Gastroesophageal sphincter (tissue), 4 donors: ENCODE measurements around the gene KCNE4. TPM values are rescaled to one million over a fixed set of nuclear protein-coding genes. Genes with fewer than 3 reads are reported as not detected.

Source experiments
- ATAC-seq: fragments of 150-250 bp; one replicate; pipeline ENCODE4 v1.9.1; 2016; ENCODE audit warnings: mild to moderate bottlenecking, moderate library complexity
- H3K27ac ChIP-seq, 4 donors: fragments of 200-600 bp; sonication (generic) in 3 of 4; 1 replicate in 3 of 4; 2 replicates in 1 of 4; pipeline ENCODE4 v1.5.1; 2016 to 2019
- H3K27me3 ChIP-seq: fragments of 200-600 bp; sonication (generic); one replicate; pipeline ENCODE4 v1.5.1; 2019
- H3K36me3 ChIP-seq, 2 donors: fragments of 200-600 bp; sonication (generic); one replicate each; pipeline ENCODE4 v1.5.1; 2019; ENCODE audit warnings: control low read depth in 1 of 2
- H3K4me1 ChIP-seq, 3 donors: fragments of 200-600 bp; sonication (generic); 1 replicate in 2 of 3; 2 replicates in 1 of 3; pipeline ENCODE4 v1.5.1; 2016 to 2019; ENCODE audit warnings: control low read depth in 2 of 3
- H3K4me3 ChIP-seq, 2 donors: fragments of 200-600 bp; sonication (generic); one replicate each; pipeline ENCODE4 v1.5.1; 2019; ENCODE audit warnings: mild to moderate bottlenecking in 1 of 2, moderate library complexity in 1 of 2
- H3K9me3 ChIP-seq, 3 donors: fragments of 200-600 bp; sonication (generic); one replicate each; pipeline ENCODE4 v1.5.1; 2017 to 2019; ENCODE audit warnings: control low read depth in 2 of 3
- CTCF ChIP-seq, 4 experiments: fragments of 200-600 bp in 2 of 4; fragments of 450-650 bp in 2 of 4; sonication (generic) in 1 of 4; IDR thresholded peaks; one replicate each; pipeline ENCODE4 v1.5.1; 2017 to 2019; ENCODE audit warnings: antibody characterized with exemption in 4 of 4, mild to moderate bottlenecking in 2 of 4, moderate library complexity in 2 of 4
- EP300 ChIP-seq: sonication (generic); formaldehyde crosslinking; IDR thresholded peaks from one replicate; pipeline ENCODE4 v1.6.1; 2017; ENCODE audit warnings: antibody characterized with exemption, mild to moderate bottlenecking
- POLR2A ChIP-seq, 2 donors: fragments of 450-650 bp; IDR thresholded peaks; one replicate each; pipeline ENCODE4 v1.6.1; 2017; ENCODE audit warnings: antibody characterized with exemption in 2 of 2, mild to moderate bottlenecking in 2 of 2, moderate library complexity in 1 of 2
- POLR2AphosphoS5 ChIP-seq: sonication (generic); formaldehyde crosslinking; IDR thresholded peaks from one replicate; pipeline ENCODE4 v1.6.1; 2017; ENCODE audit warnings: antibody characterized with exemption
- WGBS, 2 donors: methylation state at CpG; one replicate each; pipeline ENCODE4 v1.1.5; 2018; ENCODE audit warnings: low coverage in 1 of 2; 5-methylcytosine and 5-hydroxymethylcytosine counted together
- total RNA-seq, 4 donors: library from RNA; depleted of rRNA; stranded (reverse); fragments of >200 nt; gene quantifications; one replicate each; pipeline ENCODE4 v1.1.0, GENCODE V29; 2016

KCNE4 gene
- total RNA-seq, 4 donors from 2014 or later = 13.0 to 24.8 (median 20.0) TPM

GRCh38 chr2:223052548-223053483, 826 bp downstream of the KCNE4 start:
- peaks cover 14 to 83% (median 16%) of the 10 kb centered on the region in 3 donors for H3K4me1 ChIP-seq

GRCh38 chr2:223053484-223054192, 1.6 kb downstream of the KCNE4 start:
- Histone ChIP-seq H3K4me3 (peak overlapping the region; percentile 41 to 56), H3K4me1 (peaks cover 11 to 85% (median 16%) of the 10 kb centered on the region in 3 donors), H3K27ac (peak overlapping the region; percentile 69 to 91 (median 90)), H3K27me3 (no peaks in the 10 kb centered on the region), H3K36me3 (no peaks in the 10 kb centered on the region), H3K9me3 (no peaks in the 10 kb centered on the region)
- 34 to 56% methylated on average over 10 to 12 of the region's 14 CpGs for whole genome bisulfite sequencing, 2 donors
- ATAC-seq = no peak
- TF ChIP-seq POLR2AphosphoS5 = no peak
- no peak for TF ChIP-seq POLR2A (IDR thresholded peaks at IDR 0.05)
- TF ChIP-seq EP300 = no peak
- no peak for TF ChIP-seq CTCF (IDR thresholded peaks at IDR 0.05)

More at GRCh38 chr2:223052548-223053483, 826 bp downstream of the KCNE4 start:
- H3K36me3 ChIP-seq = no peaks in the 10 kb centered on the region
- no peaks in the 10 kb centered on the region for H3K27me3 ChIP-seq
- H3K9me3 ChIP-seq = no peaks in the 10 kb centered on the region
- WGBS, 2 donors = 10 to 43% methylated on average over 3 to 5 of the region's 42 CpGs
- H3K4me3 ChIP-seq = peak overlapping the region; percentile 41 to 56
- H3K27ac ChIP-seq = peak overlapping the region; percentile 69 to 91 (median 90)
- TF ChIP-seq EP300 (no peak), CTCF (IDR thresholded peaks at IDR 0.05) (peak in 2 of 4 experiments; percentile 21 to 31), POLR2AphosphoS5 (peak; percentile 58), POLR2A (IDR thresholded peaks at IDR 0.05) (peak in 1 of 2 donors; percentile 23)
- ATAC-seq = peak; percentile 18

GRCh38 chr2:223054193-223054781, 2.3 kb downstream of the KCNE4 start:
- WGBS, 2 donors = 3 to 4% methylated on average over 8 to 10 of the region's 11 CpGs
- Histone ChIP-seq H3K9me3 (no peaks in the 10 kb centered on the region), H3K4me3 (peak overlapping the region; percentile 41 to 56), H3K27me3 (no peaks in the 10 kb centered on the region), H3K36me3 (no peaks in the 10 kb centered on the region), H3K27ac (peak overlapping the region; percentile 69 to 91 (median 90)), H3K4me1 (peaks cover 11 to 85% (median 16%) of the 10 kb centered on the region in 3 donors)
- ATAC-seq = peak; percentile 79
- TF ChIP-seq POLR2A (IDR thresholded peaks at IDR 0.05) (no peak), POLR2AphosphoS5 (peak; percentile 53)

GRCh38 chr2:223055140-223055539, 3.1 kb downstream of the KCNE4 start:
- H3K4me1 ChIP-seq = peaks cover 11 to 79% (median 16%) of the 10 kb centered on the region in 3 donors
- peak overlapping the region; percentile 41 to 56 for H3K4me3 ChIP-seq
- 9 to 30% methylated on average over 4 of the region's 4 CpGs for WGBS, 2 donors
- H3K9me3 ChIP-seq = no peaks in the 10 kb centered on the region
- no peak for ATAC-seq
- no peaks in the 10 kb centered on the region for H3K27me3 ChIP-seq
- TF ChIP-seq CTCF (IDR thresholded peaks at IDR 0.05) = no peak
- TF ChIP-seq EP300 = no peak
- TF ChIP-seq POLR2A (IDR thresholded peaks at IDR 0.05) = no peak
- peak; percentile 66 for TF ChIP-seq POLR2AphosphoS5
- H3K27ac ChIP-seq = peak overlapping the region; percentile 69 to 91 (median 90)
- no peaks in the 10 kb centered on the region for H3K36me3 ChIP-seq

- H3K4me1 ChIP-seq = peaks cover 10 to 79% (median 10%) of the 10 kb centered on the region in 3 donors
- 41 to 60% methylated on average over 1 to 5 of the region's 5 CpGs for WGBS, 2 donors
Observed at GRCh38 chr2:223055836-223056235, 3.8 kb downstream of the KCNE4 start.

More at GRCh38 chr2:223055836-223056235, 3.8 kb downstream of the KCNE4 start:
- H3K4me3 ChIP-seq = no peak overlapping the region
- no peak for TF ChIP-seq CTCF (IDR thresholded peaks at IDR 0.05)
- TF ChIP-seq POLR2AphosphoS5 = no peak
- TF ChIP-seq POLR2A (IDR thresholded peaks at IDR 0.05) = no peak
- no peak for TF ChIP-seq EP300
- no peaks in the 10 kb centered on the region for H3K27me3 ChIP-seq
- no peaks in the 10 kb centered on the region for H3K36me3 ChIP-seq
- no peak for ATAC-seq
- H3K27ac ChIP-seq = peak overlapping the region; percentile 60 to 90 (median 83)
- H3K9me3 ChIP-seq = no peaks in the 10 kb centered on the region
